Activated CD8-positive, alpha-beta T cell treated with anti-CD3 and anti-CD28 coated beads for 36 hours (primary cell): ENCODE data around the gene PIAS4. TPM values are rescaled to one million over a fixed set of nuclear protein-coding genes. Genes with fewer than 3 reads are reported as not detected.

Experiments used
- ATAC-seq: fragments of 200-7000 bp; cut with Tn5 transposase; one replicate; pipeline ENCODE4 v1.10.0; 2021; ENCODE audit warnings: mild to moderate bottlenecking, moderate library complexity
- CTCF ChIA-PET: fragments of 350-600 bp; sonication (Branson Sonifier 250); formaldehyde crosslinking; loops from one replicate; lab custom pipeline; 2021; ENCODE audit warnings: antibody characterized with exemption; lab: Charles Lee
- POLR2A ChIA-PET: fragments of 350-600 bp; sonication (Branson Sonifier 250); formaldehyde crosslinking; loops from one replicate; lab custom pipeline; 2021; ENCODE audit warnings: antibody characterized with exemption; lab: Charles Lee
- DNase-seq: peaks from one replicate; pipeline ENCODE4 v3.0.0-alpha.2; 2020
- H3K27ac Mint-ChIP-seq: one replicate; pipeline ENCODE4 v1.8.0; 2021; ENCODE audit warnings: mild to moderate bottlenecking, mixed read lengths
- H3K27me3 Mint-ChIP-seq: one replicate; pipeline ENCODE4 v1.8.0; 2021; ENCODE audit warnings: mixed read lengths
- H3K36me3 Mint-ChIP-seq: one replicate; pipeline ENCODE4 v1.8.0; 2021; ENCODE audit warnings: low read depth, mixed read lengths
- H3K4me1 Mint-ChIP-seq: one replicate; pipeline ENCODE4 v1.8.0; 2021; ENCODE audit warnings: low read depth, mixed read lengths
- H3K4me3 Mint-ChIP-seq: one replicate; pipeline ENCODE4 v1.8.0; 2021; ENCODE audit warnings: mild to moderate bottlenecking, moderate library complexity, mixed read lengths
- H3K9me3 Mint-ChIP-seq: one replicate; pipeline ENCODE4 v1.8.0; 2021; ENCODE audit warnings: mixed read lengths
- intact Hi-C: fragments of 100-400 bp; cut with micrococcal nuclease; formaldehyde crosslinking; loops from one replicate; pipeline ENCODE4 v1.10.0; 2022
- microRNA-seq: library from miRNA; unstranded; fragments of <30 nt; microRNA quantifications from one replicate; pipeline ENCODE4 v1.2.0, GENCODE V29; 2022; ENCODE audit warnings: borderline microRNAs expressed, borderline replicate concordance
- total RNA-seq, 2 experiments: library from RNA; stranded (reverse); gene quantifications; one replicate each; pipeline ENCODE4 v1.2.3, GENCODE V29; 2021
- TF ChIP-seq, protein P1 (sequence below): fragments of 200-600 bp; IDR thresholded peaks from one replicate; pipeline ENCODE4 v1.8.0; 2022; ENCODE audit warnings: antibody characterized with exemption, mild to moderate bottlenecking

The PIAS4 gene
- total RNA-seq, 2 experiments from 2014 or later: 22.2 TPM

DNA sequence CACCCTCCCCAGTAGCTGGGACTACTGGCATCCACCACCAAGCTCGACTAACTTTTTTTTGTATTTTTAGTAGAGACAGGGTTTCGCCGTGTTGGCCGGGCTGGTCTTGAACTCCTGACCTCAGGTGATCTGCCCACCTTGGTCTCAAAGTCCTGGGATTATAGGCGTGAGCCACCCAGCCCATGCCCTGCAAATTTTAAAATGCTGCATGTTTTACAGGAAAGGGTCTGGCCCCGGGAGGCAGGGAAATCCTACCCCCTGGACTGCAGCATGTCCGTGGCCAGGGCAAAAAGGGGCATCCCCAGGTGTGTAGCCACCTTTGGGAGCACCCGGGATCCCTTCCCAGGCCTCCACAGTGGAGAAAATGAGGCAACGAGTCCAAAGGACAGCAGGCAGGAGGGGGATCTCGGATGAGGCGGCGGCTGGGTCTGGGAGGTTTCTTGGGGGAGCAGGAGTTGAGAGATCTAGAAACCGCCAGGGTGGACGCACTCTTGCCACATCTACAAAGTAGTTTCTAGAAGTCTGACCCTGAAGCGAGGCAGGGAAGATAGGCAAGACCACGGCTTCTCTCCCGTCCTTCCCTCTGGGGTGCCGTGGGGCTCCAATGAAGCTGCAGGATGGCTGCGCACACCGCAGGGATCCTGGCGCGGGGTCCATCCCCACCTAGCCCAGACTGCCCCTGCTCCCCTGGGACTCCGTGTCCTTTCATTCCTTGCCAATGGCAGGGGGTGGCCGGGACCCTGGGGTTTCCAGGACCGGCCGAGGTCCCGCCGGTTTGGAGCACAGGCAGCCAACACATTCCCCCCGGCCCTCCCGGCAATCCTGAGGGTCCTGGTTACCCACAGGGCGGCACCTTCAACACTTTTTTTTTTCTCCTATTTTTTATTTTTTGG is 80.5 kb downstream of the PIAS4 start:
- peak overlapping the region; percentile 75 for H3K4me3 Mint-ChIP-seq
- POLR2A ChIA-PET: interaction anchor here (0.6 to 3.6 kb wide), 3 partner anchors 9 to 30 kb away, joined by 3 to 20 read pairs (median 3); no protein-coding TSS in a partner anchor
- no peaks in the 10 kb centered on the region for H3K27me3 Mint-ChIP-seq
- H3K36me3 Mint-ChIP-seq: peaks cover 13% of the 10 kb centered on the region
- TF ChIP-seq, protein P1, sequence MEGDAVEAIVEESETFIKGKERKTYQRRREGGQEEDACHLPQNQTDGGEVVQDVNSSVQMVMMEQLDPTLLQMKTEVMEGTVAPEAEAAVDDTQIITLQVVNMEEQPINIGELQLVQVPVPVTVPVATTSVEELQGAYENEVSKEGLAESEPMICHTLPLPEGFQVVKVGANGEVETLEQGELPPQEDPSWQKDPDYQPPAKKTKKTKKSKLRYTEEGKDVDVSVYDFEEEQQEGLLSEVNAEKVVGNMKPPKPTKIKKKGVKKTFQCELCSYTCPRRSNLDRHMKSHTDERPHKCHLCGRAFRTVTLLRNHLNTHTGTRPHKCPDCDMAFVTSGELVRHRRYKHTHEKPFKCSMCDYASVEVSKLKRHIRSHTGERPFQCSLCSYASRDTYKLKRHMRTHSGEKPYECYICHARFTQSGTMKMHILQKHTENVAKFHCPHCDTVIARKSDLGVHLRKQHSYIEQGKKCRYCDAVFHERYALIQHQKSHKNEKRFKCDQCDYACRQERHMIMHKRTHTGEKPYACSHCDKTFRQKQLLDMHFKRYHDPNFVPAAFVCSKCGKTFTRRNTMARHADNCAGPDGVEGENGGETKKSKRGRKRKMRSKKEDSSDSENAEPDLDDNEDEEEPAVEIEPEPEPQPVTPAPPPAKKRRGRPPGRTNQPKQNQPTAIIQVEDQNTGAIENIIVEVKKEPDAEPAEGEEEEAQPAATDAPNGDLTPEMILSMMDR: no peak
- intact Hi-C loops: no loop called here
- CTCF ChIA-PET: interaction anchor here (0.8 to 2.0 kb wide), 2 partner anchors 51 to 52 kb away, joined by 3 to 5 read pairs; no protein-coding TSS in a partner anchor
- peaks cover 1% of the 10 kb centered on the region for H3K9me3 Mint-ChIP-seq
- peaks cover 59% of the 10 kb centered on the region for H3K4me1 Mint-ChIP-seq
- H3K27ac Mint-ChIP-seq: peak overlapping the region; percentile 92
- ATAC-seq (no peak), DNase-seq (no peak)

DNA sequence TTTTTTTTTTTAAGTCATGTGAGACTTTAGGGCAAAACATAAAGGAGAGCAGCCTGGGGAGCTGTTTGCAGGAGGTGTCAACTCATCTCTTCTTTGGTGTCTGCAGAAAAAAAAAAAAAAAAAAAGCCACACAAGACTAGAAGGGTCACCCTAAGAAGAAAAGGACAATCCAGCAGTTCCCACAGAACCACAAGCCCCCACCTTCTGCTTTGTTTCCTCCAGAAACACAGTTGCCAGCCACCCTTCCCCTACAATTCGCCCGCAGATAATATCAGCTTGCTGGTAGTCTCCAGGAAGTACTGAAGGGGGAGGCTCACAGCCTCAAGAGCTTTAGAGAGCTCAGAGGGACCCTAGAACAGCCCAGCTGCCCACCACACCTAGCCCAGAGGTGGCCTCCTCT is 81.4 kb downstream of the PIAS4 start:
- peaks cover 1% of the 10 kb centered on the region for H3K9me3 Mint-ChIP-seq
- intact Hi-C loops: no loop called here
- TF ChIP-seq, protein P1: no peak
- ATAC-seq (peak; percentile 74), DNase-seq (peak; percentile 76)
- peak overlapping the region; percentile 75 for H3K4me3 Mint-ChIP-seq
- H3K27ac Mint-ChIP-seq: peak overlapping the region; percentile 92
- ChIA-PET POLR2A (interaction anchor here (1.2 to 3.6 kb wide), 5 partner anchors 10 to 26 kb away, joined by 3 to 20 read pairs (median 5); no protein-coding TSS in a partner anchor), CTCF (interaction anchor here (0.6 to 2.0 kb wide), 3 partner anchors 15 to 434 kb away, joined by 3 to 5 read pairs (median 4); no protein-coding TSS in a partner anchor)
- no peaks in the 10 kb centered on the region for H3K27me3 Mint-ChIP-seq
- H3K4me1 Mint-ChIP-seq: peaks cover 56% of the 10 kb centered on the region
- H3K36me3 Mint-ChIP-seq: peaks cover 21% of the 10 kb centered on the region

Small RNAs within 50 kb of the gene (microRNA-seq; reads per million reads assigned to microRNA genes)
- not detected for gene MIR637

Other genes starting within 250 kb of the PIAS4 start
- gene APBA3, start 246.0 kb upstream of the PIAS4 start, total RNA-seq: 10 to 100 TPM; 28.0 to 29.1 TPM
- gene MRPL54, start 245.1 kb upstream of the PIAS4 start, total RNA-seq: 10 to 100 TPM; 47.4 to 50.9 TPM
- gene RAX2, start 235.5 kb upstream of the PIAS4 start, total RNA-seq: not detected
- 10 to 100 TPM; 37.6 to 39.6 TPM for gene MATK, start 221.4 kb upstream of the PIAS4 start, total RNA-seq
- gene ZFR2, start 138.7 kb upstream of the PIAS4 start, total RNA-seq: under 1 TPM in 1 of 2 experiments, not detected in 1; 0.23 TPM
- gene ATCAY, start 127.1 kb upstream of the PIAS4 start, total RNA-seq: not detected
- not detected for gene NMRK2, start 74.7 kb upstream of the PIAS4 start, total RNA-seq
- gene DAPK3, start 36.6 kb upstream of the PIAS4 start, total RNA-seq: 10 to 100 TPM; 27.2 to 27.5 TPM
- gene EEF2, start 22.3 kb upstream of the PIAS4 start, total RNA-seq: 1,000 to 10,000 TPM; 3,533 to 3,625 TPM
- gene ZBTB7A, start 59.2 kb downstream of the PIAS4 start, total RNA-seq: 10 to 100 TPM; 46.6 TPM
- 100 to 1,000 TPM; 141 to 145 TPM for gene MAP2K2, start 116.4 kb downstream of the PIAS4 start, total RNA-seq
- not detected for gene CREB3L3, start 145.9 kb downstream of the PIAS4 start, total RNA-seq
- 10 to 100 TPM; 26.9 to 28.3 TPM for gene SIRT6, start 174.8 kb downstream of the PIAS4 start, total RNA-seq
- 1 to 10 TPM; 1.6 to 1.8 TPM for gene ANKRD24, start 175.0 kb downstream of the PIAS4 start, total RNA-seq
- gene EBI3, start 221.8 kb downstream of the PIAS4 start, total RNA-seq: 1 to 10 TPM; 7.2 to 7.3 TPM
- gene YJU2, start 239.3 kb downstream of the PIAS4 start, total RNA-seq: 10 to 100 TPM; 25.5 to 25.8 TPM